Measurements from ENCODE around the gene EXTL2. TPM values are rescaled to one million over a fixed set of nuclear protein-coding genes. Genes with fewer than 3 reads are reported as not detected.
"Not testable (repeated sequence)": the region's sequence is repeated elsewhere in the genome, so short reads cannot be mapped to it uniquely, and the experiment has no call there.

EXTL2 gene
- total RNA-seq, 4 donors from 2014 or later = 11.1 to 17.5 (median 13.5) TPM

- TF ChIP-seq CTCF (IDR thresholded peaks at IDR 0.05) (no peak), POLR2A (IDR thresholded peaks at IDR 0.05) (no peak), EP300 (IDR thresholded peaks at IDR 0.05) (no peak)
- WGBS, 2 donors = 81 to 86% methylated on average over 2 of the region's 2 CpGs
- Histone ChIP-seq H3K4me3 (no peak overlapping the region), H3K27me3 (no peaks in the 10 kb centered on the region), H3K27ac (peak overlapping the region in 1 of 4 donors; percentile 63), H3K4me1 (peaks cover 0 to 17% (median 0%) of the 10 kb centered on the region in 4 donors), H3K36me3 (no peaks in the 10 kb centered on the region), H3K9me3 (no peaks in the 10 kb centered on the region)
- no peak for DNase-seq (ENCODE audit: low spot score in 2 of 2)
Measured at GRCh38 chr1:100862591-100862990, 32.1 kb downstream of the EXTL2 start.

- H3K27me3 ChIP-seq = no peaks in the 10 kb centered on the region
- no peaks in the 10 kb centered on the region for H3K9me3 ChIP-seq
- 74 to 75% methylated on average over 1 of the region's 1 CpG for WGBS, 2 donors
- TF ChIP-seq EP300 (IDR thresholded peaks at IDR 0.05) (peak in 1 of 2 donors; percentile 62), CTCF (IDR thresholded peaks at IDR 0.05) (no peak)
- H3K36me3 ChIP-seq = no peaks in the 10 kb centered on the region
- H3K4me3 ChIP-seq = no peak overlapping the region
- peak overlapping the region in 1 of 4 donors; percentile 63 for H3K27ac ChIP-seq
- H3K4me1 ChIP-seq = peaks cover 0 to 17% (median 0%) of the 10 kb centered on the region in 4 donors
- DNase-seq (ENCODE audit: low spot score in 2 of 2) = no peak
Measured at GRCh38 chr1:100861379-100861778, 33.3 kb downstream of the EXTL2 start.

GRCh38 chr1:100860397-100860991 is 34.1 kb downstream of the EXTL2 start:
- TF ChIP-seq POLR2A (IDR thresholded peaks at IDR 0.05) = no peak
- TF ChIP-seq EP300 (IDR thresholded peaks at IDR 0.05) = peak in 1 of 2 donors; percentile 42
- TF ChIP-seq CTCF (IDR thresholded peaks at IDR 0.05) = no peak
- H3K36me3 ChIP-seq = no peaks in the 10 kb centered on the region
- peaks cover 0 to 17% (median 0%) of the 10 kb centered on the region in 4 donors for H3K4me1 ChIP-seq
- H3K27me3 ChIP-seq = no peaks in the 10 kb centered on the region
- H3K9me3 ChIP-seq = no peaks in the 10 kb centered on the region
- no peak overlapping the region for H3K4me3 ChIP-seq
- 42 to 57% methylated on average over 3 of the region's 3 CpGs for WGBS, 2 donors
- peak overlapping the region in 1 of 4 donors; percentile 67 for H3K27ac ChIP-seq
- no peak for DNase-seq (ENCODE audit: low spot score in 2 of 2)

GRCh38 chr1:100855116-100855515 is 39.5 kb downstream of the EXTL2 start:
- H3K27me3 ChIP-seq; H3K4me3 ChIP-seq; H3K36me3 ChIP-seq; H3K27ac ChIP-seq; H3K4me1 ChIP-seq; H3K9me3 ChIP-seq; DNase-seq (ENCODE audit: low spot score in 2 of 2): not testable (repeated sequence)

- no peaks in the 10 kb centered on the region for H3K9me3 ChIP-seq
- no peaks in the 10 kb centered on the region for H3K36me3 ChIP-seq
- 89 to 95% methylated on average over 3 of the region's 3 CpGs for WGBS, 2 donors
- no peak overlapping the region for H3K4me3 ChIP-seq
- DNase-seq (ENCODE audit: low spot score in 2 of 2) = no peak
- TF ChIP-seq POLR2A (IDR thresholded peaks at IDR 0.05) (no peak), EP300 (IDR thresholded peaks at IDR 0.05) (no peak), CTCF (IDR thresholded peaks at IDR 0.05) (no peak)
- H3K4me1 ChIP-seq = peaks cover 0 to 2% (median 0%) of the 10 kb centered on the region in 4 donors
- H3K27me3 ChIP-seq = no peaks in the 10 kb centered on the region
- no peak overlapping the region for H3K27ac ChIP-seq
Measured at GRCh38 chr1:100852976-100853375, 41.7 kb downstream of the EXTL2 start.

- H3K36me3 ChIP-seq = no peaks in the 10 kb centered on the region
- 79 to 84% methylated on average over 5 of the region's 5 CpGs for WGBS, 2 donors
- no peak for DNase-seq (ENCODE audit: low spot score in 2 of 2)
- H3K4me1 ChIP-seq = peaks cover 0 to 10% (median 2%) of the 10 kb centered on the region in 4 donors
- H3K27ac ChIP-seq = no peak overlapping the region
- TF ChIP-seq CTCF (IDR thresholded peaks at IDR 0.05) = no peak
- no peak for TF ChIP-seq POLR2A (IDR thresholded peaks at IDR 0.05)
- no peak for TF ChIP-seq EP300 (IDR thresholded peaks at IDR 0.05)
- H3K27me3 ChIP-seq = no peaks in the 10 kb centered on the region
- H3K4me3 ChIP-seq = no peak overlapping the region
- no peaks in the 10 kb centered on the region for H3K9me3 ChIP-seq
Measured at GRCh38 chr1:100851726-100852125, 42.9 kb downstream of the EXTL2 start.
